Kidney tubule cell (primary cell): ENCODE results near the gene NPEPL1.
A peak's percentile ranks its signal among the peaks of the same experiment; 100 is the strongest.

ENCODE experiments used
- DNase-seq: peaks from one replicate; pipeline ENCODE4 v3.0.0-alpha.2; 2018; ENCODE audit warnings: low spot score

The NPEPL1 gene

GRCh38 chr20:58682656-58683531 lies 9.7 kb upstream of the NPEPL1 start:
- DNase-seq = peak; percentile 68

DNA sequence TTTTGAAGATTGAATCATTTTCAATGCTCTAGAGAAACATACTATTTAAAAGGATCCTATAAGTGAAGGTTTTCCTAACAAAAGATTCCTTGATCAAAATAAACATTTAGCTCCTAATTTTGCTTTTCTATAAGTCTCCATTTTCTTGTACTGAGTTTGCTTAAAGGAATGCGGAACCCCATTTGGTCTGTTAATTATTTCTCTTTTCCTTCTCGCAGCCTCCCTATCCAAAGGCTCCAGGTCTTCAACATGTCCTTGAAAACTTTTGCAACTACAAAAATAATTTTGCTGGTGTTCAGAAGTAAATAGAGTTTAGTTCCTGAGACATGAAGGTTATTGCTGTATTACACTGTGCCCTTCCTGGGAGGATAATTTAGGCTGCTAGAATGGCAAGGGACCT lies 8.3 kb upstream of the NPEPL1 start:
- DNase-seq = peak; percentile 73

DNA sequence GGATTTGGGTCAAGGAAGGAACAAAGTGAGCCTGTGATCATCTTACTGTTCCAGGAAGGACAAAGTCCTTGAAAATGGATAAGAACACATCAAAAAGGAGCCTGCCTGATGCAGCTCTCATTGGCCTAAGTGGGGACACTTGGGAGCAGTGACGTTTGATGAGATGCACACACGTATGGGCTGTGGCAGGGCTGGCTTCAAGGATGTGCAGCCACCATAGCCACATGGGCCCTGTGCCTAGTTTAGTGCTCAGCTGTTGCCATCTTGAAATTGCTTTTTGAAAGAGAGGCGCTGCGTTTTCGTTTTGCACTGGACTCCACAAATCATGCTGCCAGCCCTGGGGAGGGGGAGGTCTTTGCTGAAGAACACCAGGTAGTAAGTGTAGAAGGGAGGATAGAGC lies 6.6 kb upstream of the NPEPL1 start:
- DNase-seq = no peak

DNA sequence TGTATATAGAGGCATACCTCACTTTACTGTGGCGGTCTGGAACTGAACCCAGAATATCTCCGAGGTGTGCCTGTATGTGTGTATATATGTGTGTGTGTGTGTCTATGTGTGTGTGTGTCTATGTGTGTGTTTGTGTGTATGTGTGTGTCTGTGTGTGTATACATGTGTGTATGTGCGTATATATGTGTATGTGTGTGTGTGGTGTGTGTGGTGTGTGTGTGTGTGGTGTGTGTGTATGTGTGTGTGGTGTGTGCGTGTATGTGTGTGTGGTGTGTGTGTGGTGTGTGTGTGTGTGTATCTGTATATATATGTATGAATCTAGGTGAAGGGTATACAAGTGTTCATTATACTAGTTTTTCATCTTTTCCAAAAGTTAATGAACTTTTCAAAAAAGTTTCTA lies 4.2 kb upstream of the NPEPL1 start:
- no peak for DNase-seq

- DNase-seq = peak; percentile 12
These were observed 3.8 kb upstream of the NPEPL1 start for GRCh38 chr20:58688840-58689239.

DNA sequence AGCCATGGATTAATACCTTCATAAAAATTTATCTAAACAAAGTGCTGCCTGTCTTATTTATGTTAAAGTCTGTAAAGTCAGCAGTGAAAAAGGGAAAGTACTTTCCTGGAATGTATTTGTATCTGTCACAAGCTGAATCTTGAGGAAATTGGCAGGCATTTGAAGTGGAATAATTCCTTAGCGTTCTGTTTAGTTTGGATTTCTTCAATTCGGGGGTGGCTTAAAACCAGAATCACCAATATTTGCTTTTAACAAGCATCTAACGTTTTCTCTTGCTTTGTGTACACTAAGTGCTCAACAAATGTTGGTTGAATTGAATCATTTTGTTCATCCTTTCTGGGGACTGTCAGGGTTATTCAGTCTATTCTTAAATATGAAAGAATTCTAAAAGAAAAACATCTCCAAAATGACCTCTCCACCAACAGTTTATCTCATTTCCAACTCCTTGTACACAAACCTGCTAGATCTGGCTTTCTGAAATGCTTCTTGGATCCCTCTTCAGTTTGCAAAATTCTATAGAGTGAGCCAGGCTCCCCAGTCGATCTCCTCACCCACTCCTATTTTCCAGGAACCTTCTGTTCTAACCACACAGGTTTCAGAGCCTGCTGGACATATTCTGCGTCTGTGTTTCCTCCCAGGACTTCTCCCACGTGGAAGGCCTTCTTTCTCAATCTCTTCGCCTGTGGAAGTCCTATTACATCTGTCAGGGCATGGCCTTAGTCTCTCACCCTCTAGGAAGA lies 2.0 kb upstream of the NPEPL1 start:
- DNase-seq = no peak

- DNase-seq = no peak
These were observed 624 bp upstream of the NPEPL1 start for GRCh38 chr20:58691773-58692578.

DNA sequence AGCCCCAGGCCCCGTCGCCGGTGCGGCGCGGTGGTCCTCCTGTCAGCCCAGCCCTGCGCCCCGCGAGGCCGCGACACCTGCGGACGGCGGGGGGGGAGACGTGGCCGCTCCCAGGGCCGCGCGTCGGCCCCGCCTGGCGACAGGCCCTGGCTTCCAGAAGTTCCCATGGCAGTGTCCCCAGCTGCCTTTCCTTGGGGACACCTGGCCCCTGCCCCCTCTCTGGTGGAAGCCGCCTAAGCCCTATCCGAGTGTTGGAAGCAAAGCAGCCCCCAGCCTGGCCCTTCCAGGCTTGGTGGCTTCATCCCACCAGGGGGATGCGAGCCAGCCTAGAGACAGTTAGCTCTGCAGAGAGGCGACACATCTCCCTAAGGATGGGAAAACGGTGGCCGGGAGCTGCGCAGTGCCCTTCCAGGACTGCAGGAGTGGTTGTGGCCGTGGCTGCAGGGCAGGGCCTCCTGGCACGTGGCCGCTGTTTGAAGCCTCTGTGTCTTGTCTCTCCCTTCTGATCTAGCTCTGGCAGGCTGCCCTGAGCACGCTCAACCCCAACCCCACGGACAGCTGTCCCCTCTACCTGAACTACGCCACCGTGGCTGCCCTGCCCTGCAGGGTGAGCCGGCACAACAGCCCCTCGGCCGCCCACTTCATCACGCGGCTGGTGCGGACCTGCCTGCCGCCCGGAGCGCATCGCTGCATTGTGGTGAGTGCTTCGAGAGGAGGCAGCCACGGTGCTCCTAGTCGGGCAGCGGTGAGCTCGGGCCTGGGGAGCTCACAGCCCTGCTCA lies 816 bp downstream of the NPEPL1 start:
- no peak for DNase-seq

GRCh38 chr20:58694241-58695083 lies 1.9 kb downstream of the NPEPL1 start:
- DNase-seq = no peak

GRCh38 chr20:58695084-58695722 lies 2.6 kb downstream of the NPEPL1 start:
- no peak for DNase-seq

GRCh38 chr20:58695895-58696375 lies 3.3 kb downstream of the NPEPL1 start:
- DNase-seq = no peak

DNA sequence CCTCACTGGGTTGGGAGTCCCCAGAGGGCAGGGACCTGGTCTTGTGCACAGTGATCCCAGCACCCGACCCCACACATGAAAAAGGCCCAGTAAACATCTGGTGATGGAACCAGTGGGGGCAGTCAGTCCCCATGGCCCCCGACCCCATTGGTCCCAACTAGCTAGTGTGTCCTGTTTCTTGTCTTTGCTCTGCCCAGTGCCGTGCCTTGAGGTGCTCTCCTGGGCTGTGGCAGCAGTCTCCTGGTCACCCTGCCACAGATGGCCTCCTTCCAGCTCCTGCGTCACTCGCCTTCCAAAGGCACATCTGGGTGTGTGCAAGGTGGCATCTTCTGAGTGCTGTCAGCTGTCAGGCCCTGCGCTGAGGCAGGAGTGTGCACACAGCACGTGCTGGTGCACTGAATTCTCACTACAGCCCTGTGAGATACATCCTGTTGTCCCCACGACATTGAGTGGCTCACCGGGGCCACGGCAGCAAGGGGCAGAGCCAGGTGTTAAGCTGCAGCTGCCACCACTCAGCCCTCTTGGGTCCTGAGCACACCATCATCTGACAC lies 3.9 kb downstream of the NPEPL1 start:
- no peak for DNase-seq

DNA sequence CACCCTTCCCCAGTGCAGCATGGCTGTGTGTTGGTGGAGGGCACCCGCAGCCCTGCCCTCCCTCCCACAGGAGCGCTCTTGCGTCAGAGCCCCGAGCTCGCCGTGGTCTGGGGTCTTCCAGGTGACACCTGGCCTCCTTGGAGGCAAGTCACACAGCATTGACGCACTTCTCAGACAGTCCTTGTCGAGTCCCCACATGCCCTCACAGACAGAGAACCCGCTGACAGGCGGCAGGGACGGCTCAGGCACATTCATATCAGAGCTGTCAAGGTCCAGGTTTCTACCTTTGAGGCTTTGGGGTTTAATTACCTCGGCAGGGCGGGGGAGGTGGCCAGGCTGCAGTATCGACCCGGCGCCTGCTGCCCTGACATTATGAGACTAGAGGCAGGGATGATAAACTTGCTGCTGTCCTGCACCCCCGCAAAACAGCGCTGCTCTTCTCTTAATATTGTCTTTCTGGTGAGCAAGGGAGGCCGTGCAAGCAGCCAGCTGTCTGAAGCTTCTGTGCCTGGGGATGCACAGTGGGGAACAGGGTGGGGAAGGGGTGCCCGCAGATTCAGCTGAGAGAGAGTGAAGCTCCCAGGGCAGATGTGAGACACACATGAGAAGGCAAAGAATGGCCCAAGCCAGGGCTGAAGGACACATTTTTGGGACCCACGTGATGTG lies 4.7 kb downstream of the NPEPL1 start:
- DNase-seq = no peak

DNA sequence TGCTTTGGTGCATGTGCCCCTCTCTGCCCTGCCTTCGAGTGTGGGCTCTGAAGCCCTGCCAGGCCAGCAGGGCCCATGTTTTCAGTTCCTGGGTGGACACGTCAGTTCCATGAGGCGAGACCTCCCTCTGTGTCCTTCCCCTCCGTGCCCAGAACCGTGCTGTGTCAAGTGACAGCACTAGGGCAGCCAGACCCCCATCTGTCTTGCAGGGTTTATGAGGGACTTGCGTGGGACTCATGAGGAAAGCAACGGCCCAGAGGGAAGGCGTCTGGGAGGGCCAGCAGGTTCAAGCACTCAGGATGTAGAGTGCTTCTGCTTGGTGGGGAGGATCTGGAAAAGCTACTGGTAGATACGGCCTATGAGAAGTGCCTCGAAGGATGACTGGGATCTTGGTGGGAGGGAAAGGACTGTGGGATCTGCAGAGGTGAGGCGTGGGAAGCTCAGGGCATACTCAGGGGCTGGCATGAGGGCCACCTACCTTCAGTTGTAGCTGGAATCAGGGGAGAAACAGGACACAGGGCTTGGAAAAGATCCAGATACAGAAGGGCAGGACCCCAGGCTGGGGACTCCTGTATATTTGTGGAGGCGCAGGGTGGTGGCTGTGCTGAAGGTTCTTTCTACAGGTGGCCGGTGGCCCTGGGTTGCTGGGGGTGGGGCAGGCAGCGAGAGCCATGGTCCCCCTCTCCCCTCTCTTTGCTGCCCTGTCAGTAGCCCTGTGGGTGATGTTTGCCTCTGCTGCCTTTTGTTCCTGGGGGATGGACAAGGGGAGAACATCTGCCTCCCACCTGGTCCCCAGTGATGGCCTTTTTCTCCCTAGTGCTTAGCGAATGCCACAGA lies 5.5 kb downstream of the NPEPL1 start:
- no peak for DNase-seq

GRCh38 chr20:58698741-58699622 lies 6.4 kb downstream of the NPEPL1 start:
- no peak for DNase-seq

DNA sequence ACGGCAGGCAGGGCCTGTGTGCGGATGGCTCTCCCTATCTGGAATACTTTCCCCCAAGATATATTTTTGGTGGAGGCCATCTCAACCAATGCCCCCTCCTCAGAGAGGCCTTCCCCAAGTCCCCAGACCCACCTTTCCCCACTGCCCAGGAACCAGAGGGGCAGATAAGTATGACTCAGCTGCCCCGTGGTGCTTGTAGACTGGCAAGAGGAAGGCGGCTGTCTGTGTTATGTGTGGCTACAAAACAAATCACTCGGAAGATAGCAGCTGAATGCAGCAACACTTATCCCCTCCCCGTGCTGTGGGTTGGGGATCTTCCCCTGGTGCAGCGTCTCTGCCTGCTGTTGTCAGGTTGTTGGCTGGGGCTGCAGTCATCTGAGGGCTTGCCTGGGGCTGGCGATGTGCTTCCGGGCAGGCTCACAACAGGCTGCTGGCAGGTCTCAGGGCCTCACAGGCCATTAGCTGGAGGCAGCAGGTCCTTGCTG lies 7.1 kb downstream of the NPEPL1 start:
- no peak for DNase-seq
